ENCODE data around the gene MX1.

MX1 gene

GRCh38 chr21:41508415-41509144, 82.5 kb downstream of the MX1 start:
- TF ChIP-seq CTCF (conservative IDR thresholded peaks at IDR 0.05; ENCODE audit: low read depth): no peak
- ChIA-PET POLR2A (ENCODE audit: low non-redundant PET) (no interaction called here), CTCF (no interaction called here)
- H3K27ac ChIP-seq: no peak overlapping the region
- DNase-seq (ENCODE audit: low spot score): no peak

Measured in RWPE1 (cell line).